CD4-positive, alpha-beta T cell treated with Interleukin-17A for 4 hours (primary cell): Measurements from ENCODE around the gene LYZL1.
"Not testable (repeated sequence)": the region's sequence is repeated elsewhere in the genome, so short reads cannot be mapped to it uniquely, and the experiment has no call there.

Source experiments
- DNase-seq: peaks from one replicate; pipeline ENCODE4 v3.0.0-alpha.2; 2020; ENCODE audit warnings: mixed read lengths

The LYZL1 gene

GRCh38 chr10:29265210-29265768, 23.6 kb upstream of the LYZL1 start:
- no peak for DNase-seq

GRCh38 chr10:29266641-29267040, 22.2 kb upstream of the LYZL1 start:
- no peak for DNase-seq

- DNase-seq, result no peak
Measured at GRCh38 chr10:29268011-29268410, 20.9 kb upstream of the LYZL1 start.

- no peak for DNase-seq
Measured at GRCh38 chr10:29269486-29269885, 19.4 kb upstream of the LYZL1 start.

DNA sequence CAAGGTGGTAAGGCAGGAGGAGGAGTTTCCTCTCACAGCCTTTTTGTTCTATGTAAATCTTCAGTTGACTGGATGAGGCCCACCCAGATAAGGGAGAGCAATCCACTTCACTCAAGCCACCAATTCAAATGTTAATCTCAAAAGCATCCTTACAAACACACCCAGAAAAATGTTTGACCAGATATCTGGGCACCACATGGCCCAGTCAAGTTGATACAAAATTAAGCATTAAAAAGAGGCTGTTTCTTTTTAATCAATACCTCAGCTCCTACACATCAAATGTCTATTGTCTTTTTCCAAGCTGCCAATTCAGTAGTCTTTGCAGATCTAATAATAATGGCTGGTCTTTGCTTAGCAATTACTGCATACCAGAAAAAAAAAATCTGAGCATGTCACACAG, 18.0 kb upstream of the LYZL1 start:
- no peak for DNase-seq

DNA sequence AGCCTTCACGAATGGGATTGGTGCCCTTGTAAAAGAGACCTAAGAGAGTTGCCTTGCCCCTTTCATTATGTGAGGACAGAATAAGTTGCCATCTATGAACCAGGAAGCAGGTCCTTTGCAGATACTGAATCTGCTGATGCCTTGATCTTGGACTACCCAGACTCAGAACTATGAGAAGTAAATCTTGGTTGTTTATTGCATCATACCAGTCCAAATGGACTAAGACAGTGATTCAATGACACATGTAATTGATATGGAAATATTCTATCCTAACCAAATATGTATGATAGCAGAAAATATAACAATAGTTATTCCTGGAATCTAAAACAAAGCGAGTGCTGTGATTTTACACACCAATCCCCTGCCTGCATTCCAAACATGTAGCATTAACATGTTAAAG, 17.0 kb upstream of the LYZL1 start:
- no peak for DNase-seq

- no peak for DNase-seq
Measured at GRCh38 chr10:29273478-29273877, 15.4 kb upstream of the LYZL1 start.

- no peak for DNase-seq
Measured at GRCh38 chr10:29276251-29276850, 12.5 kb upstream of the LYZL1 start.

DNA sequence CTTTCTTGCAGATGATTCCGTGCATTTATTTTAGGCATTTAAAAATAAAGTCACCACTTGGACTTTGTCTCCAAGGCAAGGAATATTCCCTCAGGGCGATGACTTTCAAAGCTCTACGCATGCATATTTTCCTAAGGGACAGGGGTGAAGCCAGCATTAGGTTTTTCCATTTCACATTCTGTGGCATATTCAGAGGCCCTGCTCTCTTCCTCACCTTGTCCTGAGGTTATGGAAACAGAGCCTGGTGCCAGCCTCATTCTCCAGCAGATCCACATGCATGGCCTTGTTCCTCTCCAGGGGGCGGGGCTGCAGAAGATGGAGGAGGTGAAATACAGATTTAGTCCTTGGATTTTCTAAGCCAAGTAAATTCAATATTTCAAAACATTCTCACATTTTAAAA, 11.6 kb upstream of the LYZL1 start:
- DNase-seq, result no peak

DNA sequence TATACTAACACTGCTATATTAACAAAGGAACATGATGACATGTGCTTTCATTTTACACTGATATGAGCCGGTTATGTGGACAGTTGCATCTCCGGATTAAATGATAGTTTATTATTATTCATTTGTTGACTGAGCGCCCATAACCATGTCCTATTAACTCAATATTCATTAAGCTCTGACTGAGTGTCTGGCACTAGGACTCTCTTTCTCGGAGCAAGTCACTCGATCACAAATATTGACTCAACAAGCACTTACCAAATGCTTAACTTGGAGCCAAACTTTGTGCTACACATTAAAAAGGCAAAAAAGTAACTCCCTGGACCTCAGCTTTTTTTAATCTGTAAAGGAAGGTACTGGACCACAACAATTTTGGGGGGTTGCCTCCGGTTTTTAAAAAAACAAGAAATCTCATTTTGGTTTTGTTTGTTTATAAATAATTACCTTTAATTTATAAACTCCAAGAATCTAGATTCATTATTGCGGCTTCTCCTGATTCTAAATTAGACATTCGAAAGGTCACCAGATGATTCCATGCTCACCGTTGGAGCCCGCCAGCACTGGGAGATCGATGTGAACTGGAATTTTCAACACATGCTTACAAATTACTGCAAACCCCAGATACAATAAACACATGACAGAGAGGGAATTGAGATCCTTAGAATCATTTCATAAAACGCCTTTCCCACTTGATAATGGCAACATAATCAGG, 8.9 kb upstream of the LYZL1 start:
- no peak for DNase-seq

GRCh38 chr10:29280488-29280840, 8.4 kb upstream of the LYZL1 start:
- DNase-seq, result no peak

- no peak for DNase-seq
Measured at GRCh38 chr10:29285624-29286051, 3.2 kb upstream of the LYZL1 start.

DNA sequence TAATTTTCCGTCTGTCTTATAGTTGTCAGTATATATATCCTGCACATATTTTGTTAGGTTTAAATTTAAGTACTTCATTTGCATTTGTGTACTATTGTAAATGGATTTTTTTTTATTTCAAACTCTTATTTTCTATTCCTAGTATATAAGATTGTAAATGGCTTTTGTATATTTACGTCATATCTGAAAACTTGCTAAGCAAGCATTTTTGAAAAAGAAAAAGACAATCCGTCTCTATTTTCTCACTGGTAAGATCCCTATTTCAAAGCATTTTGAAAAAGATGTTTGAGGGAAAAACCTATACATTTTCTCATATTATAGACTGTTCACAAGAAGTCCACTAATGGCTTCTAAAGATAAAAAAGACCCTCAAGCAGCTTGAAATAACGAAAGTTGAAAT, 1.2 kb upstream of the LYZL1 start:
- no peak for DNase-seq

DNA sequence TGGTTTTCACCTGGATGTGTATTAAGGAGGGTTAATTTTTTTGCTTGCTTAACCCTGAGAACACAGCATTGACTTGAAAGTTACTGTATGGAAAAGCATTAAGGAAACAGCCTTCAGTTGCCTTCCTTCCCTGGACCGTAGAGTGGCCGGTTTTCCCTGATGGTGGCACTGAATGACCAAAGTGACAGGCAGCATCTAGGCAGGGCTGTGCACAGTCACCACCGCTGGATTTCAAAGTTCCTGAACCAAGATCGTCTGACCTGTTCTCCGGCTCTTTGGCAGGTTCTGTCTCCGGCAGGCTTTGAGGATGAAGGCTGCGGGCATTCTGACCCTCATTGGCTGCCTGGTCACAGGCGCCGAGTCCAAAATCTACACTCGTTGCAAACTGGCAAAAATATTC, 2.7 kb downstream of the LYZL1 start:
- DNase-seq, result not testable (repeated sequence)

GRCh38 chr10:29292406-29292805, 3.5 kb downstream of the LYZL1 start:
- not testable (repeated sequence) for DNase-seq

- no peak for DNase-seq
Measured at GRCh38 chr10:29295813-29296212, 6.9 kb downstream of the LYZL1 start.

GRCh38 chr10:29297678-29298077, 8.8 kb downstream of the LYZL1 start:
- DNase-seq, result no peak

DNA sequence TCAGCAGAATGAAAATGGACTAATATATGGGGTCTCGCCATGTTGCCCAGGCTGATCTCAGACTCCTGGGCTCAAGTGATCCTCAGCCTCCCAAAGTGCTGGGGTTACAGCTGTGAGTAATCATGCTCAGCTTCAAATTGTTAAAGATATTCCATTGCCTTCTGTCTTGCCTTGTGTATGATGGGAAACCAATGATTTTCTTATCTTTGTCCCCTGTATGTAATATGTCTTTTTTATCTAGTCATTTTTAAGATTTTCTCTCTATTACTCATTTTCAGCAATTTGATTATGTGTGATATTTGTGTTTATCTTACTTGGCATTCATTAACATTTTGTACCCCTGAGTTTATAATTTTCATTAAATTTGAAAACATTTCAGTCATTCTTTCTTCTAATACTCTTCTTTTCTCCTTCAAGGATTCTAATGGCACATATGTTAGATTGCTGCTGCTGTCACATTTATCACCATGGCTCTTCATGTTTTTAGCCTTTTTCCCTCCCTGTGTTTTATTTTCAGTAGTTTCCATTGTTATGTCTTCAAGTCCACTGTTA, 12.6 kb downstream of the LYZL1 start:
- DNase-seq, result no peak

DNA sequence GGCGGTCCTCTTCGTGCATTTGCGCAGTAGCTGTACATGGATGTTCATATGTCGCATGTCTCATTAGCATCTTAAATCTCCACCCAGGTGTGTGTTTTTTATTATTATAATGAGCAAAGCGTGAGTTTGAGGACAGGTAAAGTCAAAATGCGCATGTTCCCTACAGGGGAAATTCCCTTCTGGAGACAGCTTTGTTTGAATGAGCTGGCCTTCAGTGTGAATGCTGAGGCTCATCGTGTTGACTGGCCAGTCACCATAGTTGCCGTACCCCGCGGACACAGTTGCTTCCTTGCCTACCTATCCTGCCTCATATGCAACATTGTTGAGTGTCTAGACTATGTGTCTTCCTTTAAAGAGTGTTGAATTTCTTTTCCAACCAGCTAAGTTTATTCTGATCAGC, 13.6 kb downstream of the LYZL1 start:
- DNase-seq, result no peak

DNA sequence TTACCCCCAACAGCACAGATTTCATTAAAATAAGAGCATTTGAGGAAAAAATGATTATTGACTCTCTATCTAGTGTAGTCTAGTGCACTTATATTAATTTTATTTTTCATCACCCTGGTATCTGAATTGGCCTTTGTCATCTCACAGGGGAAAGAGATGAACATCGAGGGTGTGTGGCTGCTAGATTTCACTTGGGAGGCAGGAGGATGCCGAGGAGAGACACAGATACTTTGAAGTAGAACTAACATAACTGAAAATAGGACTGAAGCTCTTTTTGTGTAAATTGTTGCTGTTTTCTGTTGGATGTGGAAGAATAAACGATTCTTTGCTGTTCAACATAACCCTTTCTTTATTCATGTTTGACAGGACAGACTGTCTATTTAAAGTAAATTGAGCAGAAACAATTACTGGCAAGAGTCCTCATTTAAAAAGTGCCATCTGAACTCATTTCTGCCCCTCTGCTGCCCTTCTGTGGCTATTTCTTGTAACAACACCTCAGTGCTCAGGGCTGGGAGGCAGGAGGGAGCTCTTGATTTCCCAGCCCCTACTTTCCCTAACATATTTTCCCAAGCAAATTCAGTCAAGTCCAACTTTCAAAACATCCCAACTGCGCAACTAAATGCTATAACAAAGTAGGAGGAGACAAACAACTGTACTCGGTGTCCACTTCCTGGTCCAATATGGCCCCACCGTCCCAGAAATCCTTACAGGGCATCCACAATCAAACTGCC, 15.6 kb downstream of the LYZL1 start:
- peak; percentile 29 for DNase-seq

DNA sequence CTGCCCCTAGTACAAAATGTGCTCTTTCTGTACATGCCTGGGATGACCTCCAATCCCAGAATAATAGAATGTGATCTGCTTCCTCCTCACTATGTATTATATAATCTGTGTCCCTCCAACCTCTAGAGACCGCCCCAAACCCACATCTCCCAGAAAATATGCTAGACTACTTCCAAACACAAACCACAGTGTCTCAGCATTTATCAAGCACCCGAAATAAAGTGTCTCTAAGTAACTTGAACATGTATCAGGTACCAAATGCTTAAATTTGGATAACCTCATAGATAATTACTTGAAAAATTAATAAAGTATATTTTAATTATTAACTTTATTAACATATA, 16.1 kb downstream of the LYZL1 start:
- DNase-seq, result no peak

- DNase-seq, result no peak
Measured at GRCh38 chr10:29306688-29307087, 17.8 kb downstream of the LYZL1 start.

DNA sequence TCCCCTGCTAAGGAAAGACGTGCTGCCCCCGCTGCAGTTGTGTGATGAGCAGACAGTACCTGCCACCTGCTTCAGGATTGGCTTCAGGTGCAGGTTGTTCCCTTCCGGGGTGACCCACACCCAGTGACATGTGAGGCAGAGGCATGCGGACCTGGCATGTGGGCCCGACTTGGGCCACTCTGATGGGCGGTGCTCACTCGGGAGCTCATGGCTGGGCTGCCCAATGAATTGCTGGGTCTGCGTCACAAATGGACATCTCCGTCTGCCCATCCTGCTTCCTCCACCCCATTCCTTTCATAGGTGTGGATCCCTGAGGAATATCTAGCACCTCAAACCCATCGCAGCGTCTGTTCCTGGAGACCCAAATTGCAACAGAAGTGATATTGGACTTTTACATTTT, 19.3 kb downstream of the LYZL1 start:
- DNase-seq, result not testable (repeated sequence)

DNA sequence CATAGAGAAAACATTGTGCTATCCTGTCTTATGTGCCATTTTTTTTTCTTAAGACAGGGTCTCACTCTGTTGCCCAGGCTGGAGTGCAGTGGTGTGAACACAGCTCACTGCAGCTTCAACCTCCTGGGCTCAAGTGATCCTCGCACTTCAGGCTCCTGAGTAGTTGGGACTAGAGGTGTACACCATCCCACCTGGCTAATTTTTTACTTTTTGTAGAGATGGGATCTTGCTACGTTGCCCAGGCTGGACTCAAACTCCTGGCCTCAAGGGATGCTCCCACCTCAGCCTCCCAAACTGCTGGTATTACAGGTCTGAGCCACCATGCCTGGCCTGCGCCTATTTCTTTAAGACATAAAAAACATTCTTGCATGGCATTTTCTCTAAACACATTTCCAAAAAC, 20.6 kb downstream of the LYZL1 start:
- DNase-seq, result no peak
